Chondrocyte (in vitro differentiated cells): ENCODE results near the gene EIF4ENIF1. TPM values are rescaled to one million over a fixed set of nuclear protein-coding genes. Genes with fewer than 3 reads are reported as not detected.

Source experiments
- DNase-seq: peaks from one replicate; pipeline ENCODE4 v3.0.0; 2021; ENCODE audit warnings: mixed read lengths, low spot score
- H3K27ac Mint-ChIP-seq: one replicate; pipeline ENCODE4 v1.8.0; 2021; ENCODE audit warnings: mild to moderate bottlenecking, moderate library complexity, mixed read lengths; ENCODE audit not compliant: unreplicated experiment
- H3K27me3 Mint-ChIP-seq: 2 replicates; pipeline ENCODE4 v1.8.0; 2021; ENCODE audit warnings: low read depth, mixed read lengths
- H3K36me3 Mint-ChIP-seq: 2 replicates; pipeline ENCODE4 v1.8.0; 2021; ENCODE audit warnings: low read depth, mixed read lengths
- H3K4me1 Mint-ChIP-seq: 2 replicates; pipeline ENCODE4 v1.8.0; 2021; ENCODE audit warnings: low read depth, mild to moderate bottlenecking, mixed read lengths
- H3K4me3 Mint-ChIP-seq: one replicate; pipeline ENCODE4 v1.8.0; 2021; ENCODE audit warnings: mild to moderate bottlenecking, moderate library complexity, mixed read lengths; ENCODE audit not compliant: unreplicated experiment
- H3K9me3 Mint-ChIP-seq: 2 replicates; pipeline ENCODE4 v1.8.0; 2021; ENCODE audit warnings: low read depth, mixed read lengths
- total RNA-seq: library from RNA; stranded (reverse); gene quantifications from 3 replicates; pipeline ENCODE4 v1.2.1, GENCODE V29; 2021
- TF ChIP-seq, protein P1 (sequence below): fragments of 200-600 bp; sonication (generic); IDR thresholded peaks from 2 replicates; pipeline ENCODE4 v1.5.0; 2021; ENCODE audit warnings: antibody characterized with exemption, mild to moderate bottlenecking, moderate library complexity

EIF4ENIF1 gene
- total RNA-seq, 1 donor from 2014 or later = 29.3 TPM

GRCh38 chr22:31492151-31492550 is 2.5 kb upstream of the EIF4ENIF1 start:
- Mint-ChIP-seq H3K4me3 (no peak overlapping the region), H3K4me1 (peaks cover 38% of the 10 kb centered on the region), H3K27me3 (no peaks in the 10 kb centered on the region), H3K9me3 (no peaks in the 10 kb centered on the region), H3K36me3 (no peaks in the 10 kb centered on the region), H3K27ac (no peak overlapping the region)
- no peak for DNase-seq
- TF ChIP-seq, protein P1, sequence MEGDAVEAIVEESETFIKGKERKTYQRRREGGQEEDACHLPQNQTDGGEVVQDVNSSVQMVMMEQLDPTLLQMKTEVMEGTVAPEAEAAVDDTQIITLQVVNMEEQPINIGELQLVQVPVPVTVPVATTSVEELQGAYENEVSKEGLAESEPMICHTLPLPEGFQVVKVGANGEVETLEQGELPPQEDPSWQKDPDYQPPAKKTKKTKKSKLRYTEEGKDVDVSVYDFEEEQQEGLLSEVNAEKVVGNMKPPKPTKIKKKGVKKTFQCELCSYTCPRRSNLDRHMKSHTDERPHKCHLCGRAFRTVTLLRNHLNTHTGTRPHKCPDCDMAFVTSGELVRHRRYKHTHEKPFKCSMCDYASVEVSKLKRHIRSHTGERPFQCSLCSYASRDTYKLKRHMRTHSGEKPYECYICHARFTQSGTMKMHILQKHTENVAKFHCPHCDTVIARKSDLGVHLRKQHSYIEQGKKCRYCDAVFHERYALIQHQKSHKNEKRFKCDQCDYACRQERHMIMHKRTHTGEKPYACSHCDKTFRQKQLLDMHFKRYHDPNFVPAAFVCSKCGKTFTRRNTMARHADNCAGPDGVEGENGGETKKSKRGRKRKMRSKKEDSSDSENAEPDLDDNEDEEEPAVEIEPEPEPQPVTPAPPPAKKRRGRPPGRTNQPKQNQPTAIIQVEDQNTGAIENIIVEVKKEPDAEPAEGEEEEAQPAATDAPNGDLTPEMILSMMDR = no peak

GRCh38 chr22:31491218-31491962 is 1.7 kb upstream of the EIF4ENIF1 start:
- Mint-ChIP-seq H3K27ac (peak overlapping the region; percentile 99), H3K36me3 (peaks cover 2% of the 10 kb centered on the region), H3K9me3 (no peaks in the 10 kb centered on the region), H3K4me1 (peaks cover 35% of the 10 kb centered on the region), H3K4me3 (peak overlapping the region; percentile 94), H3K27me3 (no peaks in the 10 kb centered on the region)
- DNase-seq = no peak
- TF ChIP-seq, protein P1 = no peak

GRCh38 chr22:31490496-31490925 is 869 bp upstream of the EIF4ENIF1 start:
- Mint-ChIP-seq H3K27ac (peak overlapping the region; percentile 99), H3K4me1 (peaks cover 28% of the 10 kb centered on the region), H3K9me3 (no peaks in the 10 kb centered on the region), H3K4me3 (peak overlapping the region; percentile 94), H3K36me3 (peaks cover 2% of the 10 kb centered on the region), H3K27me3 (no peaks in the 10 kb centered on the region)
- TF ChIP-seq, protein P1 = peak; percentile 39
- no peak for DNase-seq

GRCh38 chr22:31488988-31489617 is 539 bp downstream of the EIF4ENIF1 start:
- peak overlapping the region; percentile 76 for H3K4me3 Mint-ChIP-seq
- H3K9me3 Mint-ChIP-seq = no peaks in the 10 kb centered on the region
- peaks cover 4% of the 10 kb centered on the region for H3K36me3 Mint-ChIP-seq
- peaks cover 30% of the 10 kb centered on the region for H3K4me1 Mint-ChIP-seq
- H3K27ac Mint-ChIP-seq = peak overlapping the region; percentile 42
- TF ChIP-seq, protein P1 = peak; percentile 43
- H3K27me3 Mint-ChIP-seq = no peaks in the 10 kb centered on the region
- no peak for DNase-seq

- H3K4me1 Mint-ChIP-seq = peaks cover 31% of the 10 kb centered on the region
- no peak for DNase-seq
- peaks cover 4% of the 10 kb centered on the region for H3K36me3 Mint-ChIP-seq
- H3K27ac Mint-ChIP-seq = peak overlapping the region; percentile 42
- TF ChIP-seq, protein P1 = no peak
- no peaks in the 10 kb centered on the region for H3K27me3 Mint-ChIP-seq
- H3K9me3 Mint-ChIP-seq = no peaks in the 10 kb centered on the region
- H3K4me3 Mint-ChIP-seq = peak overlapping the region; percentile 76
Measured at GRCh38 chr22:31488346-31488883, 1.2 kb downstream of the EIF4ENIF1 start.
